ENCODE results near the gene TMEM217. TPM values are rescaled to one million over a fixed set of nuclear protein-coding genes. Genes with fewer than 3 reads are reported as not detected.

TMEM217 gene
- total and polyA plus RNA-seq, 3 donors from 2014 or later = 13.3 to 46.5 (median 16.2) TPM

DNA sequence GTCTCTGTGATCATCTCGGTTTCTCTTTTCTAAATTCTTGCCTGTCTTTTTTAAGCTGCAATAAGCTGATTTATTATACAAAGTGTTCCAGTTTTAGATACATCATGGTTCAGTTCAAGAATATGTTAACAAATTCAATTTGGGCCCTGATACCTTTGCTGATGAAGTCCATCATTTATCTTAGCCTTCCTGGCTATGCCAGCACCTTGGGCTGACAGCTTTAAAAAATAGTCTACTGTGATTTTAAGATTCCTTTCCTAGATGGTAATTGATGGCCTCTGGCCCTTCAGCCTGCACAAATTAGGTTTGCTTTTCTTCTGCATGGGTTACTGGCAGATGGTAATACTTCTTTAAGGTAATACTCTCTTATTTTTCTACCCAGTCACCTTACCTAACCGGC is 7.1 kb upstream of the TMEM217 start:
- H3K4me1 ChIP-seq = no peaks in the 10 kb centered on the region
- 57 to 79% methylated on average over 2 of the region's 2 CpGs for WGBS, 2 donors
- no peak overlapping the region for H3K4me3 ChIP-seq
- H3K9me3 ChIP-seq = no peaks in the 10 kb centered on the region
- intact Hi-C loops (cut with DNase I; ENCODE audit: low total_unique reads) = no loop called here
- no peak for DNase-seq
- TF ChIP-seq CTCF (IDR thresholded peaks at IDR 0.05) (no peak), POLR2A (IDR thresholded peaks at IDR 0.05) (no peak)
- H3K27ac ChIP-seq = no peak overlapping the region
- no peaks in the 10 kb centered on the region for H3K36me3 ChIP-seq (ENCODE audit: low read depth, missing control alignments)
- no peaks in the 10 kb centered on the region for H3K27me3 ChIP-seq

DNA sequence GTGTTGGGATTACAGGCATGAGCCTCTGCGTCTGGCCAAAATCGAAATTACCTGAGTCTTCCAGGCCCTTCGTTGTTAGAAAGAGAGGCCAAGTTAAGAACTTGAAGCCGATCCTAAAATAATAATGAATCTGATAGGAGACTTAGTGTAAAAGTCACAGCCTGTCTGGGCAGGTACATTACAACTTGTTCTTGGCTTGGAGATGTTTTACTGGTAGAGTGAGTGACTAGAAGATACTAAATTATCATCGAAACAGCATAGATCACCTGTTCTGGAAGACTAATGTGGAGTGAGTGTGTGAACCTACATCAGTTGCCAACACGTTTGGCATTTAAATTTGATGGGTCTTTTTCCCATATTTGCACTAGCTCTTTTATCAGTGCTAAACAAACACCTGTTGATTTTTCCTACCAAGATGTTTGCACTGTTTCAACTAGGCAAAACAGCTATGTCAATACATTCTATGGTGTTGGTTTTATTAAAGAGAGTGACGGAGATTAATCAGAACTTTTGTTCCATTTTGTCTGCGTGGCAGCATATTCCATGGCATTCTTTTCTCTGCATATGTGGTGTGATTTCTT is 4.6 kb upstream of the TMEM217 start:
- H3K4me3 ChIP-seq = no peak overlapping the region
- TF ChIP-seq CTCF (IDR thresholded peaks at IDR 0.05) (no peak), POLR2A (IDR thresholded peaks at IDR 0.05) (no peak)
- H3K4me1 ChIP-seq = peaks cover 8% of the 10 kb centered on the region
- no peaks in the 10 kb centered on the region for H3K27me3 ChIP-seq
- no peak for DNase-seq
- H3K36me3 ChIP-seq (ENCODE audit: low read depth, missing control alignments) = no peaks in the 10 kb centered on the region
- H3K27ac ChIP-seq = no peak overlapping the region
- intact Hi-C loops (cut with DNase I; ENCODE audit: low total_unique reads) = no loop called here
- 72 to 73% methylated on average over 8 of the region's 8 CpGs for WGBS, 2 donors
- no peaks in the 10 kb centered on the region for H3K9me3 ChIP-seq

- DNase-seq = no peak
- Histone ChIP-seq H3K36me3 (ENCODE audit: low read depth, missing control alignments) (no peaks in the 10 kb centered on the region), H3K4me1 (peaks cover 14% of the 10 kb centered on the region), H3K27ac (no peak overlapping the region), H3K4me3 (no peak overlapping the region), H3K27me3 (no peaks in the 10 kb centered on the region), H3K9me3 (no peaks in the 10 kb centered on the region)
- intact Hi-C loops (cut with DNase I; ENCODE audit: low total_unique reads) = no loop called here
- 90 to 93% methylated on average over 5 of the region's 5 CpGs for WGBS, 2 donors
- TF ChIP-seq CTCF (IDR thresholded peaks at IDR 0.05) (no peak), POLR2A (IDR thresholded peaks at IDR 0.05) (no peak)
These were observed 3.3 kb upstream of the TMEM217 start for GRCh38 chr6:37261198-37261597.

GRCh38 chr6:37260444-37260843 is 2.5 kb upstream of the TMEM217 start:
- DNase-seq = no peak
- H3K9me3 ChIP-seq = no peaks in the 10 kb centered on the region
- H3K27me3 ChIP-seq = no peaks in the 10 kb centered on the region
- TF ChIP-seq CTCF (IDR thresholded peaks at IDR 0.05) (no peak), POLR2A (IDR thresholded peaks at IDR 0.05) (no peak)
- no peaks in the 10 kb centered on the region for H3K36me3 ChIP-seq (ENCODE audit: low read depth, missing control alignments)
- no peak overlapping the region for H3K27ac ChIP-seq
- intact Hi-C loops (cut with DNase I; ENCODE audit: low total_unique reads) = no loop called here
- 85 to 100% methylated on average over 1 of the region's 1 CpG for WGBS, 2 donors
- no peak overlapping the region for H3K4me3 ChIP-seq
- peaks cover 14% of the 10 kb centered on the region for H3K4me1 ChIP-seq

DNA sequence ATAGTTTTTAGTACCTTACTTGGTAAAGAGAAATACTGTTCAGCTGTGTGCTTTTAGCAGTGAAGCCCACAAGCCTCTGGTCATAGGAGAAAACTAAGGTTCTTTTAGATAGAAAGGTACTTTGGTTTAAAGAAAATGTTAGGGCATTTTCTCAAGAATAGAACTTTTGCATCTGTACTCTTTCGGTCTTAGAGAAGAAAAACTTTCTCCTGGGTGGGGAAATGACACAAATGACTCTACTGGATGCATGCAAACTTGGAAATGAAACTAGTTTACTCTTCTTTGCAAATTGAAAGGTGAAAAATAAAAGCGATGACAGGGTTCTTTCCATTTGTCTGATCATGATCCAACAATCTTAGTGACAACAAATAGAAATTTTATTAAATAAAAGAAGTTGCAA is 2.1 kb upstream of the TMEM217 start:
- Histone ChIP-seq H3K27me3 (no peaks in the 10 kb centered on the region), H3K36me3 (ENCODE audit: low read depth, missing control alignments) (no peaks in the 10 kb centered on the region), H3K4me3 (no peak overlapping the region), H3K4me1 (peaks cover 14% of the 10 kb centered on the region), H3K9me3 (no peaks in the 10 kb centered on the region), H3K27ac (no peak overlapping the region)
- no peak for TF ChIP-seq CTCF (IDR thresholded peaks at IDR 0.05)
- TF ChIP-seq POLR2A (IDR thresholded peaks at IDR 0.05) = no peak
- intact Hi-C loops (cut with DNase I; ENCODE audit: low total_unique reads) = no loop called here
- DNase-seq = no peak
- WGBS, 2 donors = 81% methylated on average over 2 of the region's 2 CpGs

Data from testis (tissue), 3 donors.